Endothelial cell (in vitro differentiated cells): Measurements from ENCODE around the gene MAPK8IP2. TPM values are rescaled to one million over a fixed set of nuclear protein-coding genes. Genes with fewer than 3 reads are reported as not detected.
"Not testable (repeated sequence)": the region's sequence is repeated elsewhere in the genome, so short reads cannot be mapped to it uniquely, and the experiment has no call there.

ENCODE experiments used
- DNase-seq: peaks from one replicate; pipeline ENCODE4 v3.0.0; 2021; ENCODE audit warnings: low spot score
- H3K27ac Mint-ChIP-seq: one replicate; pipeline ENCODE4 v1.8.0; 2021; ENCODE audit warnings: mixed read lengths, inconsistent platforms; ENCODE audit not compliant: unreplicated experiment
- H3K27me3 Mint-ChIP-seq: one replicate; pipeline ENCODE4 v1.8.0; 2021; ENCODE audit warnings: mild to moderate bottlenecking, moderate library complexity, mixed read lengths, inconsistent platforms; ENCODE audit not compliant: unreplicated experiment
- H3K36me3 Mint-ChIP-seq: one replicate; pipeline ENCODE4 v1.8.0; 2021; ENCODE audit warnings: mild to moderate bottlenecking, low read depth, mixed read lengths, inconsistent platforms; ENCODE audit not compliant: unreplicated experiment
- H3K4me1 Mint-ChIP-seq: one replicate; pipeline ENCODE4 v1.8.0; 2021; ENCODE audit warnings: mild to moderate bottlenecking, mixed read lengths, inconsistent platforms; ENCODE audit not compliant: unreplicated experiment
- H3K4me3 Mint-ChIP-seq: one replicate; pipeline ENCODE4 v1.8.0; 2021; ENCODE audit warnings: mild to moderate bottlenecking, mixed read lengths, inconsistent platforms; ENCODE audit not compliant: unreplicated experiment
- H3K9me3 Mint-ChIP-seq: one replicate; pipeline ENCODE4 v1.8.0; 2021; ENCODE audit warnings: mixed read lengths, inconsistent platforms; ENCODE audit not compliant: unreplicated experiment
- total RNA-seq: library from RNA; stranded (reverse); fragmentation: NEBNext Ultra II Directional; extraction: Animal tissue kit (Norgen Biotek cat#: 25700); gene quantifications from one replicate; pipeline ENCODE4 v1.2.1, GENCODE V29; 2021; ENCODE audit not compliant: unreplicated experiment
- TF ChIP-seq, protein P1 (sequence below): fragments of 200-600 bp; sonication (generic); IDR thresholded peaks from one replicate; pipeline ENCODE4 v1.5.0; 2021; ENCODE audit warnings: antibody characterized with exemption; ENCODE audit not compliant: unreplicated experiment

The MAPK8IP2 gene
- total RNA-seq, 1 donor from 2014 or later, result 0.69 TPM

DNA sequence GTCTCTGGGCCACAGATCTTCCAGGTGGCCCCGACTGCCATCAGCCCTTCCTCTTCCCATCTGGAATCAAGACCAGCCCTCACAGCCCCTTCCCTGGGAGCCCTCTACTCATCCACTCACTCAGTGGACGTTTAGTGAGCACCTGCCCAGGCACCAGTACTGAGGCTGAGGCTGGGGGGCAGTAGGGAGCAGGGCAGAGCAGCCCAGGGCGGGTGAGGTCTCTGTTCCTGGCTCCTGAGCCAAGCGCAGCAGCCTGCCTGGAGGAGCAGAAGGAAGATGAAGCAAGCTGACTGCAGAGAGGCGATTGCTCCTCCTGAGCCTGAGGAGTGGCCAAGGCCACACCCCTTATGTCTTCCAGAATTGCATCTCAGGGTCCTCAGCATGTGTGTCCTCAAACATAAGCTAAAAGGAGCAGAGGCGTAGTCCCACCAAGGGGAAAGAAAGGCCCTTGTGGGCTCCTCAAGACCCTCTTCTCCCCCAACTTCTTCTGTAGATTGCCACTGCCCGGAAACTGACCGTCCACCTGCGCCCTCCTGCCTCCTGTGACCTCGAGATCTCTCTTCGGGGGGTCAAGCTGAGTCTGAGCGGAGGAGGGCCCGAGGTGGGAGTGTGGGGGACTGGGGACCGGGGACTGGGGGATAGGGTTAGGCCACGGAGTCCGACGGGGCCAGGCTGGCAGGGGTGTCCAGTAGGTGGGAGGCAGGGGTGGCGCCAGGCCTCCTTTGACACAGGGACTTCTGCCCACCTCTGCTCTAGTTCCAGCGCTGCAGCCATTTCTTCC lies 5.8 kb downstream of the MAPK8IP2 start:
- DNase-seq, result no peak
- Mint-ChIP-seq H3K27me3 (peaks cover 28% of the 10 kb centered on the region), H3K36me3 (peaks cover 3% of the 10 kb centered on the region), H3K4me1 (peaks cover 6% of the 10 kb centered on the region), H3K9me3 (no peaks in the 10 kb centered on the region), H3K4me3 (no peak overlapping the region), H3K27ac (no peak overlapping the region)
- TF ChIP-seq, protein P1, sequence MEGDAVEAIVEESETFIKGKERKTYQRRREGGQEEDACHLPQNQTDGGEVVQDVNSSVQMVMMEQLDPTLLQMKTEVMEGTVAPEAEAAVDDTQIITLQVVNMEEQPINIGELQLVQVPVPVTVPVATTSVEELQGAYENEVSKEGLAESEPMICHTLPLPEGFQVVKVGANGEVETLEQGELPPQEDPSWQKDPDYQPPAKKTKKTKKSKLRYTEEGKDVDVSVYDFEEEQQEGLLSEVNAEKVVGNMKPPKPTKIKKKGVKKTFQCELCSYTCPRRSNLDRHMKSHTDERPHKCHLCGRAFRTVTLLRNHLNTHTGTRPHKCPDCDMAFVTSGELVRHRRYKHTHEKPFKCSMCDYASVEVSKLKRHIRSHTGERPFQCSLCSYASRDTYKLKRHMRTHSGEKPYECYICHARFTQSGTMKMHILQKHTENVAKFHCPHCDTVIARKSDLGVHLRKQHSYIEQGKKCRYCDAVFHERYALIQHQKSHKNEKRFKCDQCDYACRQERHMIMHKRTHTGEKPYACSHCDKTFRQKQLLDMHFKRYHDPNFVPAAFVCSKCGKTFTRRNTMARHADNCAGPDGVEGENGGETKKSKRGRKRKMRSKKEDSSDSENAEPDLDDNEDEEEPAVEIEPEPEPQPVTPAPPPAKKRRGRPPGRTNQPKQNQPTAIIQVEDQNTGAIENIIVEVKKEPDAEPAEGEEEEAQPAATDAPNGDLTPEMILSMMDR, result no peak

DNA sequence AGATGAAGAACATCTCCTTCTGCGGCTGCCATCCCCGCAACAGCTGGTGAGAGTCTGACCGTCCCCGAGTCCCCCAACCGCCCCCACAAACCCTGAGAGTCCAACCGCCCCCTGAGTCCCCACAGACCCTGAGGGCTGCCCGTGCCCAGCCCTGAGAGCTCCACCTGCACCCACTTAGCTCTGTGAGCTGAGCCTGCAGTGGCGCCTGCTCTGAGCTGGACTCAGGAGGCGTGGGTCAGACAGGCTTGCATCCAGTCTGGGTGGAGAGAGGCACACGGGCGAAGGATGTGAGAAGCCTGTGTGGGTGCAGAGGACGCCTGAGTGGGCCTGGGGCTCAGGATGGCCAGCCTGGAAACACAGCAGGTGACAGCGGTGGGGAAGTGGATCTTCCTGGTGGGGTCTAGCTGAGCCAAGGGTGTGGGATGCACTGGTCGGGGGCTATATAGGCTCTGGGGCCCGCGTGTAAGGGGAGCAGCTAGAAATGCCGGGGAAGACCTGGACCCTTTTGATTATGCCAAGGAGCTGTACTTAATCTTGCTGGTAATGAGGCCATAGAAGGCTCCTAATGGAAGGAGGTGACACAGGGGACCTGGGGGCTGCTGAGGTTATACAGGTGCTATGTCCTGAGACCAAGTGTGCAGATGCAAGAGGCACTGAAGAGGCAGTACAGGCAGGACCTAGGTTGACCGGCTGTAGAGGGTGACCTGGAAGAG lies 6.5 kb downstream of the MAPK8IP2 start:
- H3K36me3 Mint-ChIP-seq, result no peaks in the 10 kb centered on the region
- H3K27me3 Mint-ChIP-seq, result peaks cover 21% of the 10 kb centered on the region
- H3K27ac Mint-ChIP-seq, result peak overlapping the region; percentile 26
- peaks cover 4% of the 10 kb centered on the region for H3K4me1 Mint-ChIP-seq
- DNase-seq, result no peak
- no peak overlapping the region for H3K4me3 Mint-ChIP-seq
- H3K9me3 Mint-ChIP-seq, result no peaks in the 10 kb centered on the region
- TF ChIP-seq, protein P1, result no peak

DNA sequence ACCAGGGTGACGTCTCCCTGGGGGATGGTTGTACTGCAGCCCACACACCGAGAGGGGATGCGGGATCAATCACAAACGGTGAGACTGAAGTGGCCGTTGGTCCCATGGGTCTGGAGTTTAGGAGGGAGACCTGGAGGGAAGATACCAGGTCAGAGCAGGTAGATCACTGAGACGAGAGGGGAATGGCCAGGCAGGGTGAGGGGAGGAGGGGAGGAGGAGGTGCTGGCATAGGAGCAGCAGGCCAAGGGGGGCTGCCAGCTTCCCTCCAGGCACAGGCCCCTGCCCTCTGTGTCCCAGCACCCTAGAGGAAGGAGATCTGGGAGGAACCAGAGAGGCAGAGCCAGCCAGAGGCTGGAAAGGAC lies 7.0 kb downstream of the MAPK8IP2 start:
- Mint-ChIP-seq H3K27ac (peak overlapping the region; percentile 26), H3K36me3 (no peaks in the 10 kb centered on the region), H3K9me3 (no peaks in the 10 kb centered on the region), H3K27me3 (peaks cover 17% of the 10 kb centered on the region), H3K4me3 (no peak overlapping the region), H3K4me1 (no peaks in the 10 kb centered on the region)
- TF ChIP-seq, protein P1, result no peak
- no peak for DNase-seq

DNA sequence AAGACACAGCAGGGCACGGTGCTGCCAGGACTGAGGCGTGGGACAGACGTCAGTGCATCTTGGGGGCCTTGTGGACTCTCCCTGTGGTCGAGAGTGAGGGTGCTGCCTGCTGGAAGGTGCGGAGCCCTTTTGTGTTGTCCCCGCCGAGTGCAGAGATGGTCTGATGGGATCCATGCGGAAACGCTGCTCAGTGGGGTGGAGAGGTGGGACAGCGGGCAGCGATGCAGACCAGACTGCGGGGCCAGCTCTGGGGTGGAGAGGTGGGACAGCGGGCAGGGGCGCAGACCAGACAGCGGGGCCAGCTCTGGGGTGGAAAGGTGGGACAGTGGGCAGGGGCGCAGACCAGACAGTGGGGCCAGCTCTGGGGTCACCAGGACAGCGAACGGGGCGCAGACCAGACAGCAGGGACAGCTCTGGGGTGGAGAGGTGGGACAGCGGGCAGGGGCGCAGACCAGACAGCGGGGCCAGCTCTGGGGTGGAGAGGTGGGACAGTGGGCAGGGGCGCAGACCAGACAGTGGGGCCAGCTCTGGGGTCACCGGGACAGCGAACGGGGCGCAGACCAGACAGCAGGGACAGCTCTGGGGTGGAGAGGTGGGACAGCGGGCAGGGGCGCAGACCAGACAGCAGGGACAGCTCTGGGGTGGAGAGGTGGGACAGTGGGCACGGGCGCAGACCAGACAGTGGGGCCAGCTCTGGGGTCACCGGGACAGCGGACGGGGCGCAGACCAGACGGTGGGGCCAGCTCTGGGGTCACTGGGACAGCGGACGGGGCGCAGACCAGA lies 7.7 kb downstream of the MAPK8IP2 start:
- peaks cover 14% of the 10 kb centered on the region for H3K27me3 Mint-ChIP-seq
- H3K4me1 Mint-ChIP-seq, H3K4me3 Mint-ChIP-seq, H3K9me3 Mint-ChIP-seq, H3K36me3 Mint-ChIP-seq, DNase-seq, H3K27ac Mint-ChIP-seq: not testable (repeated sequence)

DNA sequence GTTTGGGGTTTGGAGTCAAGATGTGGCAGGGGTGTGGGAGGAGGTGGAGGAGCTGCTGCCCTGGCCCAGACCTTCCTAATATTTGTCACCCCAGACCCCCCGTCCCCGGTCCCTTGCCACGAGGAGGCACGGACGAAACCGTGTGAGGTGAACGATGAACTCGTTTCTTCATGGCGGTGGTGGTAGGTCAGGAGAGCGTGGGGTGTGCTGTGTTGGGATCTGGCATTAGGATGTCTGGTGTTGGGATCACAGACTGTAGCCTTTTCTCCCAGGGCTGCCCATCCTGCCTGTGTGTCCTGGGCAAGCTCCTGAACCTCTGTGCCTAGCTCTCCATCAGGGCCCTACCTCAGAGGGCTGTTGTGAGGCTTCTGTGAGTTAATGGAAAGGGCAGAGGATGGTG lies 8.4 kb downstream of the MAPK8IP2 start:
- Mint-ChIP-seq H3K9me3 (no peaks in the 10 kb centered on the region), H3K36me3 (no peaks in the 10 kb centered on the region), H3K27ac (no peak overlapping the region), H3K4me1 (no peaks in the 10 kb centered on the region), H3K4me3 (no peak overlapping the region), H3K27me3 (peaks cover 14% of the 10 kb centered on the region)
- TF ChIP-seq, protein P1, result no peak
- DNase-seq, result no peak
